Measurements from ENCODE around the gene QRFP.

- TF ChIP-seq CTCF (IDR thresholded peaks at IDR 0.05) (peak; percentile 40 to 63 (median 54)), POLR2A (IDR thresholded peaks at IDR 0.05; ENCODE audit: low read depth) (no peak), POLR2AphosphoS5 (IDR thresholded peaks at IDR 0.05) (peak; percentile 75 to 90), EP300 (IDR thresholded peaks at IDR 0.05) (no peak)
These were observed 35.9 kb upstream of the QRFP start for GRCh38 chr9:130932255-130933079.

All from esophagus muscularis mucosa (tissue), 4 donors.